Fibroblast of mammary gland (primary cell): ENCODE measurements around the gene MUCL3.
A peak's percentile ranks its signal among the peaks of the same experiment; 100 is the strongest.

Source experiments
- DNase-seq: peaks from one replicate; pipeline ENCODE4 v3.0.0-alpha.2; 2010; ENCODE audit warnings: low read depth
- H3K4me3 ChIP-seq: 2 replicates; pipeline ENCODE4 v1.5.1; 2011; ENCODE audit warnings: low read depth, mild to moderate bottlenecking, low read length, moderate library complexity; ENCODE audit not compliant: control insufficient read depth
- TF ChIP-seq, protein P1 (sequence below): conservative IDR thresholded peaks from 2 replicates; pipeline ENCODE4 v1.5.1; 2011; ENCODE audit warnings: low read depth, low read length, inconsistent platforms; ENCODE audit not compliant: control insufficient read depth, insufficient read depth

The MUCL3 gene

GRCh38 chr6:30954631-30955366 lies 14.0 kb downstream of the MUCL3 start:
- H3K4me3 ChIP-seq, result peak overlapping the region; percentile 31
- TF ChIP-seq, protein P1, sequence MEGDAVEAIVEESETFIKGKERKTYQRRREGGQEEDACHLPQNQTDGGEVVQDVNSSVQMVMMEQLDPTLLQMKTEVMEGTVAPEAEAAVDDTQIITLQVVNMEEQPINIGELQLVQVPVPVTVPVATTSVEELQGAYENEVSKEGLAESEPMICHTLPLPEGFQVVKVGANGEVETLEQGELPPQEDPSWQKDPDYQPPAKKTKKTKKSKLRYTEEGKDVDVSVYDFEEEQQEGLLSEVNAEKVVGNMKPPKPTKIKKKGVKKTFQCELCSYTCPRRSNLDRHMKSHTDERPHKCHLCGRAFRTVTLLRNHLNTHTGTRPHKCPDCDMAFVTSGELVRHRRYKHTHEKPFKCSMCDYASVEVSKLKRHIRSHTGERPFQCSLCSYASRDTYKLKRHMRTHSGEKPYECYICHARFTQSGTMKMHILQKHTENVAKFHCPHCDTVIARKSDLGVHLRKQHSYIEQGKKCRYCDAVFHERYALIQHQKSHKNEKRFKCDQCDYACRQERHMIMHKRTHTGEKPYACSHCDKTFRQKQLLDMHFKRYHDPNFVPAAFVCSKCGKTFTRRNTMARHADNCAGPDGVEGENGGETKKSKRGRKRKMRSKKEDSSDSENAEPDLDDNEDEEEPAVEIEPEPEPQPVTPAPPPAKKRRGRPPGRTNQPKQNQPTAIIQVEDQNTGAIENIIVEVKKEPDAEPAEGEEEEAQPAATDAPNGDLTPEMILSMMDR, result no peak
- DNase-seq, result no peak

- DNase-seq, result no peak
- peak overlapping the region; percentile 31 for H3K4me3 ChIP-seq
- TF ChIP-seq, protein P1, result no peak
Observed at GRCh38 chr6:30955367-30956042, 14.7 kb downstream of the MUCL3 start.

GRCh38 chr6:30957716-30958115 lies 16.9 kb downstream of the MUCL3 start:
- no peak for DNase-seq
- TF ChIP-seq, protein P1, result no peak
- no peak overlapping the region for H3K4me3 ChIP-seq

DNA sequence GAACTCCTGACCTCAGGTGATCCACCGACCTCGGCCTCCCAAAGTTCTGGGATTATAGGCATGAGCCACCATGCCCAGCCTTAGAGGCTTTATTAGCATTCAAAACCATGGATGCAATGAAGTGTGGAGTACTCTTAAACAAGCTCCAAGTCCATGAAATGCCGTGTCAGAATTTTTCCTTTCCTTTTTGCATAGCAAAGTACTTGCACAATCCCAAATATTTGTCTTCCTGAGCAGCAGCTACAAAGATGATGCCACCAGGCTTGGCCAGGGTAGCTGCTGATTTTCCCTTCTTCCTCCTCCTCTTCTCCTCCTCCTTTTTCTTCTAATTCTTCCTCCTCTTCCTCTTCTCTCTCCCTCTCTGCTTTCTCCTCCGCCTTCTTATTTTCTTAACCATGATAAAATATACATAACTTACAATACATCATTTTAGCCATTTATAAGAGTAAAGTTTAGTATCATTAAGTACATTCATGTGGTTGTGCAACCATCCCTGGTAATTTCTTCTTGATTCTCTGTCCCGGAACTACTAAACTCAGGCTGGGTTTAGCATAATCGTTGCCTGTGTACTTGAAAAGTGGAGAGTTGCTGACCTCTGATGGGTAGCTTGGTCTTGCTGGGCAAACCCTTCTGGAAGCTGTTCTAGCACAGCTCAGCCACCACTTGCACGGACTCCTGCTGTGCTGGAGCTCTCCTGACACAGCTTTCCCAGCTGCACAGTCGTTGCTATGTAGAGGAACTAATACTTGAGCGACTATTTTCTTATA lies 20.3 kb downstream of the MUCL3 start:
- no peak overlapping the region for H3K4me3 ChIP-seq
- DNase-seq, result no peak
- TF ChIP-seq, protein P1, result no peak

DNA sequence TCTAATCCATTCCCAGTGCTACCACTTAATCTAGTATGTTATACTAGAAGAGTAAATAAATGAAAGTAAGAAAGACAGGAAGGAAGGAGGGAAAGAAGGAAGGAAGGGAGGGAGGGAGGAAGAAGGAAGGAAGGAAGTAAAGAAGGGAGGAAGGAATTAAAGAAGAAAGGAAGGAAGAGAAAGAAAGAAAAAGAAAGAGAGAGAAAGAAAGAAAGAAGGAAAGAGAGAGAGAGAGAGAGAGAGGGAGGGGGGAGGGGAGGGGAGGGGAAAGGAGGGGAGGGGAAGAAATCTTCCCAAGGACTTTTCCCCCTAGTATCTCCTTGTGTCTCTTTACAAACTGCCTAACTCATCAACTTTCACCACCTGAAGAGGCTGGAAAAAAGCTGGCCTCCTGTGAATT lies 21.9 kb downstream of the MUCL3 start:
- H3K4me3 ChIP-seq, result no peak overlapping the region
- no peak for DNase-seq
- TF ChIP-seq, protein P1, result no peak

- TF ChIP-seq, protein P1, result no peak
- peak; percentile 68 for DNase-seq
- no peak overlapping the region for H3K4me3 ChIP-seq
Observed at GRCh38 chr6:30963641-30964040, 22.9 kb downstream of the MUCL3 start.
